H1 (cell line): ENCODE data around the gene LRP5. TPM values are rescaled to one million over a fixed set of nuclear protein-coding genes. Genes with fewer than 3 reads are reported as not detected.

ENCODE experiments used
- CEBPB ChIP-seq: IDR thresholded peaks from 2 replicates; pipeline ENCODE4 v1.6.1; 2012; ENCODE audit warnings: low read depth, low read length
- polyA plus RNA-seq, 7 experiments: library from polyadenylated mRNA; depleted of rRNA in 3 of 7; stranded (reverse) in 5 of 7; unstranded in 2 of 7; fragments of >200 nt in 5 of 7; fragments of 200-250 nt in 2 of 7; gene quantifications; 1 replicate in 5 of 7; 2 replicates in 1 of 7; 4 replicates in 1 of 7; pipeline versions ENCODE4 v1.2.1 to v1.2.3, GENCODE V29; 2011 to 2013; ENCODE audit warnings: missing spikeins in 2 of 7, mixed read lengths in 2 of 7
- total RNA-seq: library from RNA; stranded (reverse); fragmentation: NEBNext Ultra II Directional; extraction: Animal tissue kit (Norgen Biotek cat#: 25700); gene quantifications from 2 replicates; pipeline ENCODE4 v1.2.1, GENCODE V29; 2021

The LRP5 gene
- total and polyA plus RNA-seq, 2 of the 8 experiments (the other 6 are each of a cell fraction or from before 2014, with no cell fraction given) = 19.0 to 38.9 TPM

DNA sequence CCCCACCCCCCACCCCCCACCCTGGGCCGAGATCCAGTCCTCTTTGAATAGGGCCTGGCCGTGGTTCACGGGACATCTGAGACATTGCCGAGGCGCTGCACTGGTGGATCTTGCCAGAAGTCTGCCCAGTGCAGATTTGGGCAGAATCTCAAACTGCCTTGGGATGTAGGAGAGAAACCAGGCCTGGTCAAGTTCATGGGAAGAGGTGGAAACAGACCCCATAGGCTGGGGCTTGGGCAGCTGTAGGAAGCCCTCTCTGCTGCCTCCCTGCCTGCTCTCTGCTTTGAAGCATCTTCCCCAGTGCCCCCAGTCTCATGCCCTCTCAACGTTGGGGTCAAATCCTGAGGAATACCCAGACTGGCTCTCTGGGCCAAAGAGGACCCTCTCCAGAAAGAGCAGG lies 132.2 kb downstream of the LRP5 start (continued):
- no peak for TF ChIP-seq CEBPB
